Stimulated activated CD8-positive, alpha-beta memory T cell treated with anti-CD3 and anti-CD28 coated beads, Interleukin-12 subunit alpha, Interleukin-12 subunit beta, amount 100 ng/mL, for 4 hours (primary cell): ENCODE data around the gene HLTF.
"Not testable (repeated sequence)": the region's sequence is repeated elsewhere in the genome, so short reads cannot be mapped to it uniquely, and the experiment has no call there.

Source experiments
- DNase-seq: peaks from one replicate; pipeline ENCODE4 v3.0.0-alpha.2; 2020; ENCODE audit warnings: low read depth

Gene HLTF

GRCh38 chr3:149086232-149086988, at the start of gene HLTF:
TSS of gene HLTF (minus strand) at chr3:149086533. CDS start at chr3:149086336, 197 bp downstream.
- DNase-seq = peak; percentile 85

GRCh38 chr3:149134575-149134974, 48.2 kb upstream of the HLTF start:
- no peak for DNase-seq

GRCh38 chr3:149131589-149131988, 45.3 kb upstream of the HLTF start:
- DNase-seq = no peak

- peak; percentile 74 for DNase-seq
Observed at GRCh38 chr3:149129326-149130205, 43.2 kb upstream of the HLTF start, which contains the start of gene HPS3. TSS of gene HPS3 (plus strand) at chr3:149129638. CDS start at chr3:149129724, 86 bp downstream.

- DNase-seq = no peak
Observed at GRCh38 chr3:149128821-149129220, 42.5 kb upstream of the HLTF start.

GRCh38 chr3:149122721-149123578, 36.6 kb upstream of the HLTF start:
- no peak for DNase-seq

GRCh38 chr3:149120051-149120972, 34.0 kb upstream of the HLTF start:
- DNase-seq = no peak

- no peak for DNase-seq
Observed at GRCh38 chr3:149119466-149119865, 33.1 kb upstream of the HLTF start.

- DNase-seq = no peak
Observed at GRCh38 chr3:149118724-149119123, 32.4 kb upstream of the HLTF start.

- no peak for DNase-seq
Observed at GRCh38 chr3:149115114-149115513, 28.8 kb upstream of the HLTF start.

- DNase-seq = no peak
Observed at GRCh38 chr3:149114458-149114857, 28.1 kb upstream of the HLTF start.

GRCh38 chr3:149104484-149104883, 18.2 kb upstream of the HLTF start:
- DNase-seq = no peak

- DNase-seq = no peak
Observed at GRCh38 chr3:149101641-149102040, 15.3 kb upstream of the HLTF start.

- no peak for DNase-seq
Observed at GRCh38 chr3:149101154-149101553, 14.8 kb upstream of the HLTF start.

- DNase-seq = not testable (repeated sequence)
Observed at GRCh38 chr3:149097987-149098386, 11.7 kb upstream of the HLTF start.

GRCh38 chr3:149095487-149095886, 9.2 kb upstream of the HLTF start:
- DNase-seq = no peak

- no peak for DNase-seq
Observed at GRCh38 chr3:149091983-149092382, 5.7 kb upstream of the HLTF start.

GRCh38 chr3:149090907-149091306, 4.6 kb upstream of the HLTF start:
- no peak for DNase-seq

GRCh38 chr3:149090461-149090860, 4.1 kb upstream of the HLTF start:
- DNase-seq = no peak

GRCh38 chr3:149089395-149089794, 3.1 kb upstream of the HLTF start:
- no peak for DNase-seq

- no peak for DNase-seq
Observed at GRCh38 chr3:149087208-149087607, 875 bp upstream of the HLTF start.
